Bladder microvascular endothelial cell (primary cell): ENCODE measurements around the gene OR2K2. TPM values are rescaled to one million over a fixed set of nuclear protein-coding genes. Genes with fewer than 3 reads are reported as not detected.

Experiments
- total RNA-seq: library from RNA; depleted of rRNA; stranded (reverse); fragments of >200 nt; gene quantifications from 2 replicates; pipeline ENCODE4 v1.2.3, GENCODE V29; 2014

The OR2K2 gene
- not detected in 2 replicates for total RNA-seq

DNA sequence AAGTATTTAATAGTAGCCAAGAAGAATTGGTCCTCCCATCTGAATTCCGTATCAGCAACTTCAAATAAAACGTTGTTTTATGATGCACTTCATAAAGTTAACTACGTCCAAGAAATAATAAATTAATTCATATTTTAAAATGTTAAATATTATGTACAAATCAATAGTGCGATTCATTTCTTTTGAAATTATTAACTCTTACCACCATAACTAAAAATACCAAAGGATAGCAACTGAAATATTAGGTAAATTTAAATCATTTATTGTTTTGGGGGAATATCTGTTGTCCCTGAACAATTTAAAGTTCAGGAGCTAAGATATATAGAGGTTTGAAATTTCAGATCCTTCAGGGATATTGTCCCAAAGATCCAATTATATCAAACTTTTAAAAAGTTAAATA lies at the start of gene OR2K2:
Gene OR2K2, minus strand, starts transcription at position 101 of the 400 bp plus-strand sequence. CDS start 1,791 bp downstream, outside the sequence.

Other genes with a start within 250 kb of the OR2K2 start
- gene ECPAS, start 154.2 kb upstream of the OR2K2 start, total RNA-seq: 76.4 and 120 TPM in 2 replicates
- 0.81 and 2.1 TPM in 2 replicates for gene ZNF483, start 195.0 kb upstream of the OR2K2 start, total RNA-seq